BLaER1 treated with 17β-estradiol and CSF1 and Interleukin-3, amounts not matched to agents 10 nM and 100 nM (cell line): ENCODE data around the gene CADPS2.

Experiments used
- H3K27ac ChIP-seq, 11 experiments: shearing (Covaris generic); formaldehyde crosslinking; 2 replicates each; pipeline ENCODE4 v1.8.1; 2022
- H3K27me3 ChIP-seq, 11 experiments: shearing (Covaris generic); formaldehyde crosslinking; 2 replicates each; pipeline ENCODE4 v1.8.1; 2022
- H3K36me3 ChIP-seq, 11 experiments: shearing (Covaris generic); formaldehyde crosslinking; 2 replicates each; pipeline ENCODE4 v1.8.1; 2022
- H3K4me1 ChIP-seq, 10 experiments: shearing (Covaris generic); formaldehyde crosslinking; 2 replicates each; pipeline ENCODE4 v1.8.1; 2022
- H3K4me2 ChIP-seq, 11 experiments: shearing (Covaris generic); formaldehyde crosslinking; 2 replicates each; pipeline ENCODE4 v1.8.1; 2022
- H3K4me3 ChIP-seq, 10 experiments: shearing (Covaris generic); formaldehyde crosslinking; 2 replicates each; pipeline ENCODE4 v1.8.1; 2022
- H3K9ac ChIP-seq, 11 experiments: shearing (Covaris generic); formaldehyde crosslinking; 2 replicates each; pipeline ENCODE4 v1.8.1; 2022
- H3K9me3 ChIP-seq, 11 experiments: shearing (Covaris generic); formaldehyde crosslinking; replicated peaks in 1 of 11; 2 replicates each; pipeline ENCODE4 v1.8.1; 2022
- H4K20me1 ChIP-seq, 11 experiments: shearing (Covaris generic); formaldehyde crosslinking; 2 replicates each; pipeline ENCODE4 v1.8.1; 2022
- Cebpa-rat ChIP-seq, 11 experiments: shearing (Covaris generic); IDR thresholded peaks; 2 replicates each; pipeline ENCODE4 v1.8.1; 2022

The CADPS2 gene

DNA sequence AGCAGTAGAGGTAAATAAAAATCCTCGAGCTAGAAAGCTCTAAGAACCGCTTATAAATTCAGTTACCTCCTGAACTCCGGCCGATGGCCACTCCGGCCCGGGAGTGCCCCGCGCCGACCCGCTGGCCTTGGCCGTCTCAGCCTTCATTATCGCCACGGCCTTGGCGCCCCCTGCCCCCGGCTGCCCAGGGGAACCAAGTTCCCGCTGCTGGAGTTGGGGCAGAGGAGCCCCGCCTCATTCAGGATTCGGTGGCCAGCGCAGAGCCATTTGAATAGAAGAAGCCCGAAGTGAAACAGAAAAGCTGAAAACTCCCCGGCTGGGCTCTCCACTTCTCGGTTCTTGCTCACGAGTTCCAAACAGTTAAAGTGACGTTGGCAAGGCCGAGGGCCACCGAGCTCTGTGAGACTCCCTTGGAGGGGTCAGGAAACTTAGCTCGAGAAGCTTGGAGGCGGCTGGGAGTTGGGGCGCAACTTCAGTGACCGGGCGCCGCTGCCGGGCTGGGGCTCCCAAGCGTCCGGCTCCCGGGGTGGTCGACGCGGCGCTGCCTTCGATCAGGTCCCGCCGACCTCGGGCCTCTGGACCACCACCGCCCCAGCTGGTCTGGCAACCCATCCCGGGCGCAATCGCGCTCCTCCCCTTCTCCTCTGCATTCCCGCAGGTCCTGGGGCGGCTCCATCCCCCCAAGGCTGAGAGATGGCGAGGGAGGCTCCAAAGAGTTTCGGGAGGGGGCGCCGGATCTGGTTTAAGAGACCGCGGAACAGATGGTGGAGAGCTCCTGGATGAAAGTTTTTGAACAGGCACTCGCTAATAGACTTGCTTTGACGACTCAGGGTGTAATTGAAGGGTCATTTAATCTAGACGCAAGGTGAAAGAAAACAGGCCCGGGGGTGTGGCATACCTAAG is 575.9 kb downstream of the CADPS2 start:
- Histone ChIP-seq H3K27me3 (no peaks in the 10 kb centered on the region), H3K27ac (no peak overlapping the region), H3K4me1 (no peaks in the 10 kb centered on the region), H3K4me3 (no peak overlapping the region), H3K36me3 (no peaks in the 10 kb centered on the region; a peak in 1 of 22 replicates), H3K4me2 (no peak overlapping the region), H4K20me1 (no peaks in the 10 kb centered on the region), H3K9me3 (peaks cover 32 to 49% (median 43%) of the 10 kb centered on the region in 11 experiments), H3K9ac (no peak overlapping the region)
- no peak for TF ChIP-seq Cebpa-rat (IDR thresholded peaks at IDR 0.05)

DNA sequence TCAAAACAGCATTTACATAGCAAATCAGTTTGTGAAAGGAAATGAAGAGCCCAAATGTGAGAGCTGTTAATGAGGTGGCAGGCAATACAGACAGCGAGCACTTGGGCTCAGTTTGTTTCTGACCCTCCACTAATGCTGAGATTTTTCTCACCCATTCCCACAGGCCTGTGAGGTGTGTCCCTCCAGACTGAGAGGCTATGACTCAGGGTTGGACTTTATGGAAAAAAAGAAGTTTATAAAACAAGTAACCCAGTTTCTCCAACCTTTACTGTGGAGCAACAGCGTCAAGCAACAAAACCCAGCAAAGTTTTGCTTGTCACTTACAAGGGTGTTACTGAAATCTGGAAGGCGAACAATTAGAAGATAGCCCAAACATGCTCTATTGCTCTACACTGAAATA is 576.8 kb downstream of the CADPS2 start:
- no peaks in the 10 kb centered on the region for H4K20me1 ChIP-seq
- no peak overlapping the region for H3K4me2 ChIP-seq
- TF ChIP-seq Cebpa-rat (IDR thresholded peaks at IDR 0.05), result no peak
- H3K27ac ChIP-seq, result no peak overlapping the region
- no peak overlapping the region for H3K9ac ChIP-seq
- H3K9me3 ChIP-seq, result peaks cover 42 to 52% (median 48%) of the 10 kb centered on the region in 11 experiments
- no peaks in the 10 kb centered on the region; a peak in 1 of 22 replicates for H3K36me3 ChIP-seq
- H3K27me3 ChIP-seq, result no peaks in the 10 kb centered on the region
- no peaks in the 10 kb centered on the region for H3K4me1 ChIP-seq
- H3K4me3 ChIP-seq, result no peak overlapping the region

DNA sequence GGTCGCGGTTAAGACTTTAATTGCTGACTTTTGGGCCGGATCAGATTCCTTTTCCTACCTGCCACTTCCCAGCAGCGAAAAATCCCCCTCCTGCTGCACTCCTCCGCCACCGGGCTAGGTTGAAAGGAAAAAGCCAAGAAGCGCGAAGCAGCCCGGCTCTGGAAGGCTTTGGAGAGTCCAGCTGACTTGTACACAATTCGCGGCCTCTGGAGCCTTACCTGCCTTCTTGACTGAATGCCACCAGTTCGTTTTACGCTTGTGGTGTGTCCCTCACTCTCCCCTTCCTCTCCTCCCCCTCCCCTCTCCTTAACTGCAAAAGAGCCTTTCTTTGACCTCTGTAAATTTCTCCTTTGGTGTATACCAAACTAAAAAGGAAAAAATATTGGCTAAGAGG is 579.0 kb downstream of the CADPS2 start:
- H3K4me2 ChIP-seq, result no peak overlapping the region
- H3K4me3 ChIP-seq, result no peak overlapping the region
- H3K9me3 ChIP-seq, result peaks cover 58 to 69% (median 64%) of the 10 kb centered on the region in 11 experiments
- no peak overlapping the region for H3K27ac ChIP-seq
- H4K20me1 ChIP-seq, result no peaks in the 10 kb centered on the region
- no peak overlapping the region for H3K9ac ChIP-seq
- no peak for TF ChIP-seq Cebpa-rat (IDR thresholded peaks at IDR 0.05)
- no peaks in the 10 kb centered on the region for H3K4me1 ChIP-seq
- no peaks in the 10 kb centered on the region for H3K27me3 ChIP-seq
- no peaks in the 10 kb centered on the region; a peak in 1 of 22 replicates for H3K36me3 ChIP-seq

DNA sequence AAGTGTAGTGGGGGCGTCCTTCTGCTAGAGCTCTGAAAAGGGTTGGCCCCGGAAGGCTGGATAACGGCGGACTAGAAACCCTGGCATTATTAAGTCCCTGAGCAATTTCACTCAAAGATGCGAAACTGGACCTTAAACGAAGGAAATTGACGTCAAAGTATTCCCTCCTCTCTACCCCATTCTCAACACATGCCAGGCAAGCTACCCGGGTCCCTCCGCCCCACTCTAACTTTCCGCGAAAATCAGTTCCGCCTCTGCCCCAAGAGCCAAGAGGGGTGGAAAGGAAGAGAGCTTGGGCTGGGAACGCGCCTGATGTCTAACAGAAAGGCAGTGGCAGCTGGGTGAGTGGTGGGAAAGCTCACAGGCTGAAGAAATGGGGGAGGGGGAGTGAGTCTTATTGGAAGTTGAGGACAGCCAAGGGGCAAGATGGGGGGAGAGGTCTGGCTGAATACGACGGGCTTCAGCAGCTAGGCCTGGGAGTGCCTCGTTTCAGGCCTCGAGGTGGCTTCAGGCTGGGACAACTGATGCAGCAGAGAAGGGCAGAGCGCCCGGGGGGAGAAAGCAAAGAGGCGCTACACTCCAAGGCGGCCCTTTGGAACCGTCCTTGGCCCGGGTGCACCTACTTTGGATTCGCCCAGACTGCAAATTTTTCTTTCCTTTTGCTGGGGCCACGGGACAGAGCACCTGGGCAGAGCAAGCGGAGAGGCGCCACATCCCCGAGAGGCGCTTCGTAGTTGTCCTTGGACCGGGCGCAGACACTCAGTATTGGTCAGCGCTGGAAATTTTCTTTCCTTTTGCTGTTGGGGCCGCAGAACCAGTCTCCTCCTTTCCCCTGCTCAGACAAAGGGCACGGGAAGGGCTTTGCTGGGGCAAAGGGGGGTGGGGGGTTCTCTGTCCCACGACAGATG is 579.7 kb downstream of the CADPS2 start:
- H3K4me1 ChIP-seq, result no peaks in the 10 kb centered on the region
- no peaks in the 10 kb centered on the region; a peak in 1 of 22 replicates for H3K36me3 ChIP-seq
- H3K27ac ChIP-seq, result no peak overlapping the region
- H3K9ac ChIP-seq, result no peak overlapping the region
- H3K9me3 ChIP-seq, result peaks cover 58 to 69% (median 65%) of the 10 kb centered on the region in 11 experiments
- H4K20me1 ChIP-seq, result no peaks in the 10 kb centered on the region
- TF ChIP-seq Cebpa-rat (IDR thresholded peaks at IDR 0.05), result no peak
- no peak overlapping the region for H3K4me2 ChIP-seq
- H3K4me3 ChIP-seq, result no peak overlapping the region
- peaks cover 0 to 4% (median 0%) of the 10 kb centered on the region in 11 experiments; a peak in 1 of 22 replicates for H3K27me3 ChIP-seq

DNA sequence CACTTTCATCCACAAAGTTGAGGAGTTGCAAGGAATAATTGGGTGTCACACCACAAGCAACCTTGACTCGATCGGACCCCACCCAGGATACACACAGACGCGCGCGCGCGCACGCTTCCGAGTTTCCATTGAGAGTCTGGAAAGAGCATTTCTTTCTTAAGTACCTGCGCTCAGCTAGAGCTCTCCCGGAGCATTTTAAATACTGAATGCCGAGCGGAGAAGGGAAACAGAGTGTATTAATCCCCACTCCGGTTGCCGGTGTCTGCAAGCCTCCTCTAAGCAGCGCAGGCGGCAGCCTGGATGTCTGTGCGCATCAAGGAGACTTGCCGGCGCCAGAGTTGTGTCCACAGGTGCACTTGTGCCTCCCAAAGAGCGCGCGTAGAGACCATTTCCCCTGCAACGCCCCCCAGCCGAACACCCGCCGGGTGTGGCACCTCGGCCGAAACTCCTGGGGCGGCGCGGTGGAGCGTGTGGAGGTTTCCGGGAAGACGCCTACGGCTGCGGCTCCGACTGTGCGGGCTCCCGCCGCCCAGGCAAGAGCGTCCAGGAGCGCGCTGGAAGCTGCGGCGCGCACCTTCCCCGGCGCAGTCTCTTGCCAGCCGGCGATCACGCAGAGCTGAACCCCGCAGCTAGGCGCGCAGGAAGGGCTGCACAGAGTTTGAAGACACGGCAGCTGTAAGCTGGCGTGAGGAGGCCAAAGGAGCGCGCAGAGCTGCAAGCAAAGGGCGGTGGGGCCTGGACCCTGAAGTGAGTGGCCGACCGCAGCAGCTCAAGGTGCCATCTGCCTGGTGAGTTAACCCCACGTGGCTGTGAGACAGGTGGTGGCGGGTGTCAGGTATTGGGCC is 580.6 kb downstream of the CADPS2 start:
- H3K4me1 ChIP-seq, result no peaks in the 10 kb centered on the region
- no peaks in the 10 kb centered on the region; a peak in 1 of 22 replicates for H3K36me3 ChIP-seq
- H3K9ac ChIP-seq, result no peak overlapping the region
- H3K27me3 ChIP-seq, result peaks cover 0 to 4% (median 0%) of the 10 kb centered on the region in 11 experiments; a peak in 1 of 22 replicates
- no peak overlapping the region for H3K4me2 ChIP-seq
- H3K4me3 ChIP-seq, result no peak overlapping the region
- H3K27ac ChIP-seq, result no peak overlapping the region
- H4K20me1 ChIP-seq, result no peaks in the 10 kb centered on the region
- no peak for TF ChIP-seq Cebpa-rat (IDR thresholded peaks at IDR 0.05)
- H3K9me3 ChIP-seq, result peaks cover 53 to 67% (median 62%) of the 10 kb centered on the region in 11 experiments

DNA sequence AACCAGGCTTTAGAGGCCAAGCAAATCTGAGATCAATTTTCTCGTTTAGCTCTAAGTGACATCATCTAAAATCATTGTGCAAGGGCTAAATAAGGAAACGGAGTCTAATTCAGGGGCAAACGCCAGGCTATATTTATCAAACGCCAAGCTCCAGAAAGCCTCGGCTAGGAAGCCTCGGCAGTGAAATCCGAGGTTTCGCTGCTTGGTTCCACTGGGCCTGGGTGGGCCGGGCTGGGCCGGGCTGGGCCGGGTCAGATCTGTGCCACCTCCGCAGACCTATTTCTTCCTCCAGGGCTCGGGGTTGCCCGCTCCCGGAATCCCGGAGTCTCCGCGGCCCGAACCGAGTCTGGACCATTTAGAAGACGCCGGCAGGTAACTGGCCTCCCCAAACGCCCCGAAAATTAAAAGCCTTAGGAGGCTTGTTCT is 581.3 kb downstream of the CADPS2 start:
- peaks cover 53 to 68% (median 62%) of the 10 kb centered on the region in 11 experiments for H3K9me3 ChIP-seq
- no peak overlapping the region for H3K27ac ChIP-seq
- H3K4me1 ChIP-seq, result no peaks in the 10 kb centered on the region
- H3K36me3 ChIP-seq, result no peaks in the 10 kb centered on the region; a peak in 1 of 22 replicates
- no peak overlapping the region for H3K4me3 ChIP-seq
- TF ChIP-seq Cebpa-rat (IDR thresholded peaks at IDR 0.05), result no peak
- no peaks in the 10 kb centered on the region for H4K20me1 ChIP-seq
- no peak overlapping the region for H3K4me2 ChIP-seq
- H3K9ac ChIP-seq, result no peak overlapping the region
- peaks cover 0 to 4% (median 0%) of the 10 kb centered on the region in 11 experiments; a peak in 1 of 22 replicates for H3K27me3 ChIP-seq

DNA sequence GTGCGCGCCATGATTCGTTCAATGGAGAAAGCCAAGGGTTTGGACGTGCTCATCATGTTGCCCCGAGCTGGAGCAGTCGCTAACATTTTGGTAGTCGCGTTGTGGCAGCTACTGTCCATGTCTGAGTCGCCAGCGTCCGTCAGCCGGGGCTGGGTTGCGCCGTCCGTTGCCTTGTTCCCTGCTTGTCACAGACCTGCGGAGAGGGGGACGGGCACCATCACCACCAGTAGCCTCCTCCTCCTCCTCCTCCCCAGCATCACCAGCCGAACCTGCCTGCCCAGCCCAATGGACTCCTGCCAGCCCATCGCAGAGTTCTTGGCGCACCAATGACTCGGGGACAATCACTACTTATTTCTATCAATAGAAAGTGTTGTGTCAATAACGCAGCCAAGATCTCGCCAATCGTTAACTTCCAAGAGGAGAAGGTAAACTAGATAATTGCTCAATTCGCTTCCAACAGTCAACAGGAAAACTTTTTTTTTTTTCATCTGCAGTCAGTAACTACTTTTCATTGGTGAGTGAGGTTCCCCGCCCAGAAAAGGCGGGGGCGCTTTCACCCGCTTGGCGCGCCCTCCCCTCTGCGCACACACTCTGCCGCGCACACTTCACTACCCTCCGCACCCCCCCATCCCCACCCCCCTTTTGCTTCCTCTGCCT is 581.8 kb downstream of the CADPS2 start, which contains the start of gene FEZF1:
FEZF1 (minus strand) TSS at position 432 of the 657 bp plus-strand sequence; CDS start at position 119, 313 bp downstream.
- Histone ChIP-seq H3K27ac (no peak within 1 kb of the TSS), H4K20me1 (no peaks in the 10 kb centered on the region), H3K9me3 (peaks cover 58 to 72% (median 67%) of the 10 kb centered on the region in 11 experiments), H3K4me3 (no peak within 1 kb of the TSS), H3K4me1 (no peaks in the 10 kb centered on the region), H3K9ac (no peak within 1 kb of the TSS), H3K36me3 (no peaks in the 10 kb centered on the region; a peak in 1 of 22 replicates), H3K27me3 (peaks cover 0 to 4% (median 0%) of the 10 kb centered on the region in 11 experiments; a peak in 1 of 22 replicates), H3K4me2 (no peak within 1 kb of the TSS)
- no peak for TF ChIP-seq Cebpa-rat (IDR thresholded peaks at IDR 0.05)
